Neural cell (in vitro differentiated cells): ENCODE measurements around the gene PNCK.

Experiments
- EP300 ChIP-seq: fragments of 450-650 bp; conservative IDR thresholded peaks from 2 replicates; pipeline ENCODE4 v1.6.1; 2014; ENCODE audit warnings: antibody characterized with exemption, mild to moderate bottlenecking, moderate library complexity; ENCODE audit not compliant: poor library complexity, severe bottlenecking
- EZH2 ChIP-seq: fragments of 200-600, 300-800 bp; shearing (Covaris generic), sonication (generic); IDR thresholded peaks from 2 replicates; pipeline ENCODE4 v1.6.1; 2014; ENCODE audit warnings: antibody characterized with exemption, low read length, borderline replicate concordance, mild to moderate bottlenecking; ENCODE audit not compliant: insufficient read depth, poor library complexity, severe bottlenecking
- MXI1 ChIP-seq: fragments of 450-650 bp; conservative IDR thresholded peaks from 2 replicates; pipeline ENCODE4 v1.6.1; 2014; ENCODE audit warnings: antibody characterized with exemption, mild to moderate bottlenecking; ENCODE audit not compliant: poor library complexity, severe bottlenecking
- POLR2AphosphoS5 ChIP-seq: IDR thresholded peaks from 2 replicates; pipeline ENCODE4 v1.6.1; 2012
- RAD21 ChIP-seq: fragments of 450-650 bp; conservative IDR thresholded peaks from 2 replicates; pipeline ENCODE4 v1.6.1; 2014; ENCODE audit warnings: antibody characterized with exemption, mild to moderate bottlenecking, moderate library complexity
- SMC3 ChIP-seq: fragments of 450-650 bp; conservative IDR thresholded peaks from 2 replicates; pipeline ENCODE4 v1.6.1; 2014; ENCODE audit warnings: antibody characterized with exemption, mild to moderate bottlenecking, moderate library complexity; ENCODE audit not compliant: poor library complexity
- TF ChIP-seq, protein P1 (sequence below): IDR thresholded peaks from 2 replicates; pipeline ENCODE4 v1.6.1; 2012; ENCODE audit warnings: borderline replicate concordance
- TF ChIP-seq, protein P2 (sequence below): fragments of 450-650 bp; IDR thresholded peaks from 2 replicates; pipeline ENCODE4 v1.5.1; 2014; ENCODE audit warnings: antibody characterized with exemption, mild to moderate bottlenecking, moderate library complexity; ENCODE audit not compliant: poor library complexity, severe bottlenecking

DNA sequence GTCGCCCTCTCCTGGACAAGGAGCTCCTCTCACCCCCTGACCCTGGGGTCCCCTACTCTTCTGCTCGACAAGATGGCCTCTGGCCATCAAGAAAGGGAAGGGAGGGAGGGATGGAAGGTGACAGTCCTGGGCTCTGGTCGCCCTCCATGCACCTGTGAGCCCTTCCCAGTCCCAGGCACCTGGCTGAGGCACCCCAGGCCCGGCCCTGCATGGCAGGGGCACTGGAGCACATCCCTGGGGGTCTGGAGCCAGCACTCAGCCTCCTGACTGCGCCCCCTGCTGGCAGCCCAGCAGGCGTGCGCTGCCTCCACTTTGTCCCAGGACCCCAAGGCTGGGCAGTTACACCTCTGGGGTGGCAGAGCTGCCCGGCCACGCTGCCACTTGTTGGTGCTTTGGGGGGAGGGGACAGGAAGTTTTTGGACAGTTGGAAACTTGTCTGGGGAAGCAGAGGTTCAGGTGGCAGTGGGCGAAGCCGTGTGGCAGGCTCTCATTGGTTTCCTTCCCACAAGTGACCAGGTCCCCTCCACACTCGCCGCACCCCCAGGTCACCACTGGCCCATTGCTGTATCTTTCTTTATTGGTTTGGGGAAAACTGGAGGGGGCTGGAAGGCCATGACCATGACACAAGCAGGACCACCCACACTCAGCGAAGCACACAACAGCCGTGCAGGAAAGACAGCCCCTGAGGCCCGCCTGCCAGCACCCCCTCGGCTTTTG is 4.3 kb downstream of the PNCK start:
- TF ChIP-seq, protein P1, sequence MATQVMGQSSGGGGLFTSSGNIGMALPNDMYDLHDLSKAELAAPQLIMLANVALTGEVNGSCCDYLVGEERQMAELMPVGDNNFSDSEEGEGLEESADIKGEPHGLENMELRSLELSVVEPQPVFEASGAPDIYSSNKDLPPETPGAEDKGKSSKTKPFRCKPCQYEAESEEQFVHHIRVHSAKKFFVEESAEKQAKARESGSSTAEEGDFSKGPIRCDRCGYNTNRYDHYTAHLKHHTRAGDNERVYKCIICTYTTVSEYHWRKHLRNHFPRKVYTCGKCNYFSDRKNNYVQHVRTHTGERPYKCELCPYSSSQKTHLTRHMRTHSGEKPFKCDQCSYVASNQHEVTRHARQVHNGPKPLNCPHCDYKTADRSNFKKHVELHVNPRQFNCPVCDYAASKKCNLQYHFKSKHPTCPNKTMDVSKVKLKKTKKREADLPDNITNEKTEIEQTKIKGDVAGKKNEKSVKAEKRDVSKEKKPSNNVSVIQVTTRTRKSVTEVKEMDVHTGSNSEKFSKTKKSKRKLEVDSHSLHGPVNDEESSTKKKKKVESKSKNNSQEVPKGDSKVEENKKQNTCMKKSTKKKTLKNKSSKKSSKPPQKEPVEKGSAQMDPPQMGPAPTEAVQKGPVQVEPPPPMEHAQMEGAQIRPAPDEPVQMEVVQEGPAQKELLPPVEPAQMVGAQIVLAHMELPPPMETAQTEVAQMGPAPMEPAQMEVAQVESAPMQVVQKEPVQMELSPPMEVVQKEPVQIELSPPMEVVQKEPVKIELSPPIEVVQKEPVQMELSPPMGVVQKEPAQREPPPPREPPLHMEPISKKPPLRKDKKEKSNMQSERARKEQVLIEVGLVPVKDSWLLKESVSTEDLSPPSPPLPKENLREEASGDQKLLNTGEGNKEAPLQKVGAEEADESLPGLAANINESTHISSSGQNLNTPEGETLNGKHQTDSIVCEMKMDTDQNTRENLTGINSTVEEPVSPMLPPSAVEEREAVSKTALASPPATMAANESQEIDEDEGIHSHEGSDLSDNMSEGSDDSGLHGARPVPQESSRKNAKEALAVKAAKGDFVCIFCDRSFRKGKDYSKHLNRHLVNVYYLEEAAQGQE = no peak
- TF ChIP-seq, protein P2, sequence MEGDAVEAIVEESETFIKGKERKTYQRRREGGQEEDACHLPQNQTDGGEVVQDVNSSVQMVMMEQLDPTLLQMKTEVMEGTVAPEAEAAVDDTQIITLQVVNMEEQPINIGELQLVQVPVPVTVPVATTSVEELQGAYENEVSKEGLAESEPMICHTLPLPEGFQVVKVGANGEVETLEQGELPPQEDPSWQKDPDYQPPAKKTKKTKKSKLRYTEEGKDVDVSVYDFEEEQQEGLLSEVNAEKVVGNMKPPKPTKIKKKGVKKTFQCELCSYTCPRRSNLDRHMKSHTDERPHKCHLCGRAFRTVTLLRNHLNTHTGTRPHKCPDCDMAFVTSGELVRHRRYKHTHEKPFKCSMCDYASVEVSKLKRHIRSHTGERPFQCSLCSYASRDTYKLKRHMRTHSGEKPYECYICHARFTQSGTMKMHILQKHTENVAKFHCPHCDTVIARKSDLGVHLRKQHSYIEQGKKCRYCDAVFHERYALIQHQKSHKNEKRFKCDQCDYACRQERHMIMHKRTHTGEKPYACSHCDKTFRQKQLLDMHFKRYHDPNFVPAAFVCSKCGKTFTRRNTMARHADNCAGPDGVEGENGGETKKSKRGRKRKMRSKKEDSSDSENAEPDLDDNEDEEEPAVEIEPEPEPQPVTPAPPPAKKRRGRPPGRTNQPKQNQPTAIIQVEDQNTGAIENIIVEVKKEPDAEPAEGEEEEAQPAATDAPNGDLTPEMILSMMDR = peak; percentile 51
- no peak for TF ChIP-seq EZH2
- TF ChIP-seq RAD21 = peak; percentile 10
- no peak for TF ChIP-seq EP300
- TF ChIP-seq POLR2AphosphoS5 = no peak
- TF ChIP-seq SMC3 = peak; percentile 51
- no peak for TF ChIP-seq MXI1
